IMR-90 (cell line): ENCODE results near the gene LLPH. TPM values are rescaled to one million over a fixed set of nuclear protein-coding genes. Genes with fewer than 3 reads are reported as not detected.

Experiments used
- ATAC-seq: fragments of 200-7000 bp; cut with Tn5 transposase; 2 replicates; pipeline ENCODE4 v1.9.1; 2020; ENCODE audit warnings: low read depth, mild to moderate bottlenecking, moderate library complexity
- BruUV-seq: library from RNA; stranded (reverse); fragments of 400-500 nt; replicated peaks from 2 replicates; lab custom pipeline; 2021; lab: Mats Ljungman, UMichigan
- CTCF ChIA-PET: fragments of 300-600 bp; formaldehyde crosslinking; extraction: SDS; loops from one replicate; lab custom pipeline; 2021; ENCODE audit warnings: antibody characterized with exemption; lab: Yijun Ruan, JAX
- POLR2A ChIA-PET: fragments of 300-600 bp; sonication (Branson Sonifier 250); formaldehyde crosslinking; loops from one replicate; lab custom pipeline; 2022; ENCODE audit warnings: antibody characterized with exemption; ENCODE audit not compliant: unreplicated experiment; lab: Charles Lee
- DNase-seq: peaks from one replicate; pipeline ENCODE4 v3.0.0; 2013
- H2AFZ ChIP-seq: replicated peaks from 2 replicates; pipeline ENCODE3; 2013; ENCODE audit warnings: low read length, mild to moderate bottlenecking; ENCODE audit not compliant: poor library complexity
- H2AK5ac ChIP-seq: 2 replicates; pipeline ENCODE4 v1.6.1; 2013; ENCODE audit warnings: low read depth, low read length, inconsistent platforms
- H2AK9ac ChIP-seq: replicated peaks from 2 replicates; pipeline ENCODE3; 2013; ENCODE audit warnings: mild to moderate bottlenecking, low read depth, low read length, moderate library complexity; ENCODE audit not compliant: poor library complexity
- H2BK120ac ChIP-seq: 2 replicates; pipeline ENCODE4 v1.6.1; 2013; ENCODE audit warnings: low read depth, low read length, inconsistent platforms
- H2BK15ac ChIP-seq: 3 replicates; pipeline ENCODE4 v1.6.1; 2013; ENCODE audit warnings: low read depth, low read length, inconsistent platforms
- H2BK20ac ChIP-seq: 2 replicates; pipeline ENCODE4 v1.6.1; 2013; ENCODE audit warnings: low read depth, mild to moderate bottlenecking, inconsistent platforms, low read length, moderate library complexity
- H2BK5ac ChIP-seq: 2 replicates; pipeline ENCODE4 v1.6.1; 2013; ENCODE audit warnings: mild to moderate bottlenecking, low read depth, low read length, inconsistent platforms; ENCODE audit not compliant: poor library complexity, severe bottlenecking
- H3K14ac ChIP-seq: replicated peaks from 2 replicates; pipeline ENCODE4 v1.6.1; 2013; ENCODE audit warnings: low read depth, low read length, inconsistent platforms
- H3K18ac ChIP-seq: 2 replicates; pipeline ENCODE4 v1.6.1; 2013; ENCODE audit warnings: low read depth, low read length, control low read depth
- H3K23ac ChIP-seq: 2 replicates; pipeline ENCODE4 v1.6.1; 2013; ENCODE audit warnings: low read depth, low read length, inconsistent platforms
- H3K27ac ChIP-seq: 2 replicates; pipeline ENCODE4 v1.5.1; 2013; ENCODE audit warnings: mild to moderate bottlenecking, control low read depth, low read length; ENCODE audit not compliant: insufficient read depth
- H3K27me3 ChIP-seq: 2 replicates; pipeline ENCODE4 v1.6.1; 2013; ENCODE audit warnings: low read length; ENCODE audit not compliant: control insufficient read depth, insufficient read depth
- H3K36me3 ChIP-seq: 2 replicates; pipeline ENCODE4 v1.6.1; 2013; ENCODE audit warnings: low read length, mixed read lengths; ENCODE audit not compliant: control insufficient read depth, insufficient read depth
- H3K4ac ChIP-seq: 2 replicates; pipeline ENCODE4 v1.6.1; 2013; ENCODE audit warnings: low read depth, low read length, inconsistent platforms
- H3K4me1 ChIP-seq: 2 replicates; pipeline ENCODE4 v1.6.1; 2013; ENCODE audit warnings: low read length, mixed read lengths; ENCODE audit not compliant: control insufficient read depth, insufficient read depth
- H3K4me2 ChIP-seq: 2 replicates; pipeline ENCODE4 v1.6.1; 2013; ENCODE audit warnings: low read depth, mild to moderate bottlenecking, control low read depth, low read length, moderate library complexity
- H3K4me3 ChIP-seq: 2 replicates; pipeline ENCODE4 v1.5.1; 2013; ENCODE audit warnings: low read depth, mild to moderate bottlenecking, control low read depth, low read length, moderate library complexity; ENCODE audit not compliant: insufficient read depth
- H3K56ac ChIP-seq: 2 replicates; pipeline ENCODE4 v1.6.1; 2013; ENCODE audit warnings: low read length, inconsistent platforms; ENCODE audit not compliant: insufficient read depth; ENCODE audit errors: extremely low read depth
- H3K79me1 ChIP-seq, 2 experiments: 2 replicates each; pipeline ENCODE4 v1.6.1; 2013; ENCODE audit warnings: low read length in 2 of 2, inconsistent platforms in 1 of 2, low read depth in 1 of 2
- H3K9ac ChIP-seq: 2 replicates; pipeline ENCODE4 v1.6.1; 2013; ENCODE audit warnings: low read depth, low read length, control low read depth
- H3K9me1 ChIP-seq: 2 replicates; pipeline ENCODE4 v1.6.1; 2013; ENCODE audit warnings: low read length, inconsistent platforms; ENCODE audit not compliant: insufficient read depth
- H3K9me3 ChIP-seq: 2 replicates; pipeline ENCODE4 v1.6.1; 2013; ENCODE audit warnings: low read length; ENCODE audit not compliant: control insufficient read depth, insufficient read depth
- H4K20me1 ChIP-seq: 2 replicates; pipeline ENCODE4 v1.6.1; 2013; ENCODE audit warnings: low read length, inconsistent platforms; ENCODE audit not compliant: insufficient read depth
- H4K5ac ChIP-seq: 2 replicates; pipeline ENCODE4 v1.6.1; 2013; ENCODE audit warnings: mild to moderate bottlenecking, low read depth, low read length, control low read depth
- H4K8ac ChIP-seq, 2 experiments: 2 replicates each; pipeline ENCODE4 v1.6.1; 2013; ENCODE audit warnings: low read depth in 2 of 2, low read length in 2 of 2, control low read depth in 1 of 2, inconsistent platforms in 1 of 2
- H4K91ac ChIP-seq: 2 replicates; pipeline ENCODE4 v1.6.1; 2013; ENCODE audit warnings: low read depth, low read length, inconsistent platforms; ENCODE audit not compliant: insufficient read depth
- BHLHE40 ChIP-seq: fragments of 150-350 bp; IDR thresholded peaks from 2 replicates; pipeline ENCODE4 v1.6.1; 2016; ENCODE audit warnings: mild to moderate bottlenecking, low read depth, low read length
- CEBPB ChIP-seq: IDR thresholded peaks from 2 replicates; pipeline ENCODE4 v1.6.1; 2012; ENCODE audit warnings: low read depth, low read length, improper control_type of control experiment
- CTCF ChIP-seq: conservative IDR thresholded peaks from 2 replicates; pipeline ENCODE4 v1.5.1; 2012; ENCODE audit warnings: mild to moderate bottlenecking, low read depth, low read length, improper control_type of control experiment
- MAFK ChIP-seq: IDR thresholded peaks from 2 replicates; pipeline ENCODE4 v1.6.1; 2012; ENCODE audit warnings: low read depth, low read length, improper control_type of control experiment
- RFX5 ChIP-seq: IDR thresholded peaks from 2 replicates; pipeline ENCODE4 v1.8.0; 2012; ENCODE audit warnings: low read depth, mild to moderate bottlenecking, low read length, moderate library complexity
- WGBS, 2 experiments: methylation state at CpG; one replicate each; pipeline versions ENCODE4 v1.1.5 to v1.1.7; 2013; ENCODE audit warnings: missing lambda C conversion rate in 2 of 2; ENCODE audit not compliant: insufficient read length in 1 of 2; ENCODE audit errors: extremely low coverage in 2 of 2; 5-methylcytosine and 5-hydroxymethylcytosine counted together
- dilution Hi-C: fragments of 300-500 bp; cut with HindIII; formaldehyde crosslinking; loops from one replicate; pipeline ENCODE4 v1.14.3; 2018; ENCODE audit warnings: low sequenced_read_pairs; ENCODE audit not compliant: unreplicated experiment
- in situ Hi-C: fragments of 300-500 bp; cut with MboI; formaldehyde crosslinking; loops from 3 replicates; pipeline ENCODE4 v1.14.3; 2019; ENCODE audit warnings: low sequenced_read_pairs, inconsistent platforms, mixed read lengths
- intact Hi-C: fragments of 100-400 bp; cut with micrococcal nuclease; formaldehyde crosslinking; loops from 2 replicates; pipeline ENCODE4 v1.10.0; 2022
- polyA plus RNA-seq, 3 experiments: library from polyadenylated mRNA; depleted of rRNA; stranded (reverse); fragments of >200 nt; gene quantifications; 2 replicates each; pipeline ENCODE4 v1.2.3, GENCODE V29; 2012; ENCODE audit warnings: low replicate concordance in 1 of 3
- total RNA-seq: library from RNA; depleted of rRNA; stranded (reverse); fragments of >200 nt; gene quantifications from 2 replicates; pipeline ENCODE4 v1.2.3, GENCODE V29; 2012

Gene LLPH
- total and polyA plus RNA-seq, 2 of the 4 experiments (the other 2 are of a cell fraction), result 2.7 to 17.0 TPM

- Histone ChIP-seq H2BK20ac (no peak overlapping the region), H3K9me1 (peaks cover 4% of the 10 kb centered on the region; the same call in 1 of the 2 replicates), H3K23ac (no peak overlapping the region), H4K8ac (no peak overlapping the region), H3K4me3 (no peak overlapping the region), H3K4ac (no peak overlapping the region), H3K4me1 (no peaks in the 10 kb centered on the region), H3K14ac (no peak overlapping the region), H4K91ac (no peak overlapping the region), H3K9ac (no peak overlapping the region), H3K4me2 (no peak overlapping the region), H2AK9ac (no peak overlapping the region), H3K27ac (no peak overlapping the region), H3K18ac (no peak overlapping the region), H2AK5ac (no peak overlapping the region), H3K36me3 (peaks cover 8% of the 10 kb centered on the region), H4K20me1 (no peaks in the 10 kb centered on the region), H2BK120ac (no peak overlapping the region), H3K9me3 (no peaks in the 10 kb centered on the region), H2BK5ac (no peak overlapping the region), H3K27me3 (no peaks in the 10 kb centered on the region), H4K5ac (no peak overlapping the region), H2AFZ (no peak overlapping the region), H3K79me1 (no peaks in the 10 kb centered on the region), H2BK15ac (no peak overlapping the region), H3K56ac (no peak overlapping the region)
- DNase-seq (peak; percentile 76), ATAC-seq (peak; percentile 70; the same call in 1 of the 2 replicates)
- no peak for TF ChIP-seq CTCF
- no peak for TF ChIP-seq RFX5
- peak; percentile 68 for TF ChIP-seq CEBPB
- TF ChIP-seq BHLHE40, result peak; percentile 54; the same call in 1 of the 2 replicates
- no peak for TF ChIP-seq MAFK
- no CpG with 5 or more reads among the region's 9 CpGs for WGBS, 2 experiments
- intact Hi-C loops (no loop called here), dilution Hi-C loops (no loop called here), in situ Hi-C loops (no loop called here)
- ChIA-PET POLR2A (interaction anchor here (0.6 kb wide), 1 partner anchor 806 kb away, joined by 5 read pairs; no protein-coding TSS in a partner anchor), CTCF (interaction anchor here (0.7 kb wide), 1 partner anchor 168 kb away, joined by 5 read pairs; no protein-coding TSS in a partner anchor)
- no TSS peak for BruUV-seq
These were observed 12.2 kb downstream of the LLPH start for GRCh38 chr12:66118240-66118891.
